Measurements from ENCODE around the gene TOM1L2. TPM values are rescaled to one million over a fixed set of nuclear protein-coding genes. Genes with fewer than 3 reads are reported as not detected.

The TOM1L2 gene
- total and polyA plus RNA-seq, 2 of the 4 experiments (the other 2 are of a cell fraction): 34.4 to 51.7 TPM

DNA sequence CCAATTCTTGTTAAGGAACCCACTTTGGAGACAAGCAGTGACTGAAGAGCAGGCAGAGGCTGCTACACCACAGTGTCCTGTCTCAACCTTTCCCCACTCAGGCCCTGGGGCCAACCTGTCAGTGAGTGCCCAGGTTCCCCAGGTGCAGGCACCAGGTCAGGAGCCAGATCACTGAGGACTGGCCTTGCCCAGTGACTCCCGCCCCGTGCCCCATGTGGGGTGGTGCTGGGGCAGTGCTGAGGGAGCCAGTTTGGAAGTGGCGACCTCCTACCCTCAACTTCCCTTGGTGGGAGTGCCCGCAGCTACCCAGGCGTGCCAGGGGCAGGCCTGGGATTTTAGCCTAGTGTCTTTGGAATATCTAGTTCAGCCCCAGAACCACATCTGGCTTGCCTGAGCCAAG lies 164.8 kb downstream of the TOM1L2 start:
- no peak overlapping the region for H3K4ac ChIP-seq (ENCODE audit: low read depth, low read length)
- no peak overlapping the region for H3K23ac ChIP-seq (ENCODE audit: low read depth, low read length)
- no CpG with 5 or more reads among the region's 5 CpGs for WGBS, 2 experiments (ENCODE audit: extremely low coverage in 2 of 2, insufficient read length in 1 of 2)
- no peak overlapping the region for H2AK5ac ChIP-seq (ENCODE audit: low read depth, low read length)
- no peak overlapping the region for H2BK5ac ChIP-seq (ENCODE audit: low read depth, low read length, poor library complexity, severe bottlenecking)
- H4K5ac ChIP-seq (ENCODE audit: low read depth, low read length): no peak overlapping the region
- no peak overlapping the region for H3K4me3 ChIP-seq (ENCODE audit: insufficient read depth, low read depth, low read length)
- H3K36me3 ChIP-seq (ENCODE audit: control insufficient read depth, insufficient read depth, low read length): peaks cover 57% of the 10 kb centered on the region
- H3K4me1 ChIP-seq (ENCODE audit: control insufficient read depth, insufficient read depth, low read length): peaks cover 11% of the 10 kb centered on the region
- H2AFZ ChIP-seq (replicated peaks; ENCODE audit: low read length, poor library complexity): no peak overlapping the region
- H2BK20ac ChIP-seq (ENCODE audit: low read depth, low read length): no peak overlapping the region
- H4K8ac ChIP-seq (ENCODE audit: low read depth in 2 of 2, low read length in 2 of 2): no peak overlapping the region
- no peaks in the 10 kb centered on the region for H3K27me3 ChIP-seq (ENCODE audit: control insufficient read depth, insufficient read depth, low read length)
- no peak overlapping the region for H2BK120ac ChIP-seq (ENCODE audit: low read depth, low read length)
- no TSS peak for BruUV-seq (replicated peaks)
- no peak overlapping the region for H3K14ac ChIP-seq (replicated peaks; ENCODE audit: low read depth, low read length)
- H2AK9ac ChIP-seq (replicated peaks; ENCODE audit: low read depth, low read length, poor library complexity): no peak overlapping the region
- H2BK15ac ChIP-seq (ENCODE audit: low read depth, low read length): no peak overlapping the region
- no peak overlapping the region for H3K18ac ChIP-seq (ENCODE audit: low read depth, low read length)
- no peak overlapping the region for H4K91ac ChIP-seq (ENCODE audit: insufficient read depth, low read depth, low read length)
- peaks cover 9 to 54% of the 10 kb centered on the region in 2 experiments; a peak in 2 of 4 replicates for H3K79me1 ChIP-seq (ENCODE audit: low read depth in 1 of 2, low read length in 2 of 2)
- H3K4me2 ChIP-seq (ENCODE audit: low read depth, low read length): no peak overlapping the region
- peaks cover 51% of the 10 kb centered on the region for H4K20me1 ChIP-seq (ENCODE audit: insufficient read depth, low read length)
- intact Hi-C loops (cut with micrococcal nuclease): no loop called here
- H3K27ac ChIP-seq (ENCODE audit: insufficient read depth, low read length): no peak overlapping the region
- dilution Hi-C loops (cut with HindIII; ENCODE audit: low sequenced_read_pairs, unreplicated experiment): no loop called here
- H3K9me1 ChIP-seq (ENCODE audit: insufficient read depth, low read length): no peaks in the 10 kb centered on the region
- H3K9me3 ChIP-seq (ENCODE audit: control insufficient read depth, insufficient read depth, low read length): no peaks in the 10 kb centered on the region
- H3K9ac ChIP-seq (ENCODE audit: low read depth, low read length): no peak overlapping the region
- TF ChIP-seq RFX5 (IDR thresholded peaks at IDR 0.05; ENCODE audit: low read depth, low read length) (no peak), RCOR1 (IDR thresholded peaks at IDR 0.05; ENCODE audit: insufficient replicate concordance, low read length) (no peak), RAD21 (IDR thresholded peaks at IDR 0.05; ENCODE audit: low read length) (no peak), SMC3 (IDR thresholded peaks at IDR 0.05; ENCODE audit: low read depth, low read length) (no peak), CTCF (conservative IDR thresholded peaks at IDR 0.05; ENCODE audit: low read depth, low read length) (no peak), NFE2L2 (IDR thresholded peaks at IDR 0.05; ENCODE audit: low read depth, low read length) (no peak)
- POLR2A ChIA-PET (ENCODE audit: unreplicated experiment): no interaction called here
- CTCF ChIA-PET: no interaction called here
- H3K56ac ChIP-seq (ENCODE audit: extremely low read depth, insufficient read depth, low read length): no peak overlapping the region
- in situ Hi-C loops (cut with MboI; ENCODE audit: low sequenced_read_pairs): no loop called here
- ATAC-seq (ENCODE audit: low read depth): no peak
- no peak for DNase-seq

Data from IMR-90 (cell line).